ENCODE measurements around the gene SLC25A24. TPM values are rescaled to one million over a fixed set of nuclear protein-coding genes. Genes with fewer than 3 reads are reported as not detected.

The SLC25A24 gene
- total RNA-seq, 1 experiment from 2014 or later, result 35.4 TPM

- no peak overlapping the region for H3K27ac ChIP-seq (ENCODE audit: low read depth, low read length, poor library complexity, severe bottlenecking)
- peaks cover 14% of the 10 kb centered on the region for H3K4me1 ChIP-seq (ENCODE audit: insufficient read depth, low read length, poor library complexity, severe bottlenecking)
- H3K36me3 ChIP-seq (ENCODE audit: insufficient read depth, low read length, poor library complexity, severe bottlenecking), result no peaks in the 10 kb centered on the region
- H3K9me3 ChIP-seq (ENCODE audit: low read depth, low read length, poor library complexity, severe bottlenecking), result no peaks in the 10 kb centered on the region
- no peak overlapping the region for H3K4me3 ChIP-seq (ENCODE audit: low read depth, low read length, poor library complexity, severe bottlenecking)
- ChIA-PET POLR2A (ENCODE audit: low non-redundant PET) (no interaction called here), CTCF (no interaction called here)
- no peak for DNase-seq (ENCODE audit: low spot score)
- H3K27me3 ChIP-seq (replicated peaks; ENCODE audit: insufficient read depth, low read depth, low read length, poor library complexity), result no peaks in the 10 kb centered on the region
- TF ChIP-seq CTCF (conservative IDR thresholded peaks at IDR 0.05; ENCODE audit: low read depth, low read length) (no peak), EZH2 (IDR thresholded peaks at IDR 0.05; ENCODE audit: borderline replicate concordance, low read depth, low read length, poor library complexity, severe bottlenecking) (no peak)
- BruUV-seq (replicated peaks), result no TSS peak
- intact Hi-C loops (cut with micrococcal nuclease; ENCODE audit: unreplicated experiment), result no loop called here
Measured at GRCh38 chr1:108109295-108109973, 90.7 kb downstream of the SLC25A24 start.

- no peak for DNase-seq (ENCODE audit: low spot score)
- ChIA-PET CTCF (interaction anchor here (1.0 kb wide), 1 partner anchor 326 kb away, joined by 3 read pairs; no protein-coding TSS in a partner anchor), POLR2A (ENCODE audit: low non-redundant PET) (no interaction called here)
- BruUV-seq (replicated peaks), result no TSS peak
- H3K27me3 ChIP-seq (replicated peaks; ENCODE audit: insufficient read depth, low read depth, low read length, poor library complexity), result no peaks in the 10 kb centered on the region
- intact Hi-C loops (cut with micrococcal nuclease; ENCODE audit: unreplicated experiment), result no loop called here
- H3K4me3 ChIP-seq (ENCODE audit: low read depth, low read length, poor library complexity, severe bottlenecking), result no peak overlapping the region
- H3K9me3 ChIP-seq (ENCODE audit: low read depth, low read length, poor library complexity, severe bottlenecking), result no peaks in the 10 kb centered on the region
- H3K27ac ChIP-seq (ENCODE audit: low read depth, low read length, poor library complexity, severe bottlenecking), result no peak overlapping the region
- no peak for TF ChIP-seq EZH2 (IDR thresholded peaks at IDR 0.05; ENCODE audit: borderline replicate concordance, low read depth, low read length, poor library complexity, severe bottlenecking)
- no peak for TF ChIP-seq CTCF (conservative IDR thresholded peaks at IDR 0.05; ENCODE audit: low read depth, low read length)
- H3K4me1 ChIP-seq (ENCODE audit: insufficient read depth, low read length, poor library complexity, severe bottlenecking), result peaks cover 7% of the 10 kb centered on the region
- no peaks in the 10 kb centered on the region for H3K36me3 ChIP-seq (ENCODE audit: insufficient read depth, low read length, poor library complexity, severe bottlenecking)
Measured at GRCh38 chr1:108108119-108108518, 92.0 kb downstream of the SLC25A24 start.

GRCh38 chr1:108107658-108108057 is 92.5 kb downstream of the SLC25A24 start:
- Histone ChIP-seq H3K9me3 (ENCODE audit: low read depth, low read length, poor library complexity, severe bottlenecking) (no peaks in the 10 kb centered on the region), H3K36me3 (ENCODE audit: insufficient read depth, low read length, poor library complexity, severe bottlenecking) (no peaks in the 10 kb centered on the region), H3K4me1 (ENCODE audit: insufficient read depth, low read length, poor library complexity, severe bottlenecking) (peaks cover 7% of the 10 kb centered on the region), H3K27me3 (replicated peaks; ENCODE audit: insufficient read depth, low read depth, low read length, poor library complexity) (no peaks in the 10 kb centered on the region), H3K27ac (ENCODE audit: low read depth, low read length, poor library complexity, severe bottlenecking) (no peak overlapping the region), H3K4me3 (ENCODE audit: low read depth, low read length, poor library complexity, severe bottlenecking) (no peak overlapping the region)
- DNase-seq (ENCODE audit: low spot score), result peak; percentile 78
- ChIA-PET CTCF (interaction anchor here (1.0 kb wide), 1 partner anchor 325 kb away, joined by 3 read pairs; no protein-coding TSS in a partner anchor), POLR2A (ENCODE audit: low non-redundant PET) (no interaction called here)
- TF ChIP-seq EZH2 (IDR thresholded peaks at IDR 0.05; ENCODE audit: borderline replicate concordance, low read depth, low read length, poor library complexity, severe bottlenecking) (no peak), CTCF (conservative IDR thresholded peaks at IDR 0.05; ENCODE audit: low read depth, low read length) (no peak)
- intact Hi-C loops (cut with micrococcal nuclease; ENCODE audit: unreplicated experiment), result no loop called here
- no TSS peak for BruUV-seq (replicated peaks)
